Measurements from ENCODE around the gene TEX36.

DNA sequence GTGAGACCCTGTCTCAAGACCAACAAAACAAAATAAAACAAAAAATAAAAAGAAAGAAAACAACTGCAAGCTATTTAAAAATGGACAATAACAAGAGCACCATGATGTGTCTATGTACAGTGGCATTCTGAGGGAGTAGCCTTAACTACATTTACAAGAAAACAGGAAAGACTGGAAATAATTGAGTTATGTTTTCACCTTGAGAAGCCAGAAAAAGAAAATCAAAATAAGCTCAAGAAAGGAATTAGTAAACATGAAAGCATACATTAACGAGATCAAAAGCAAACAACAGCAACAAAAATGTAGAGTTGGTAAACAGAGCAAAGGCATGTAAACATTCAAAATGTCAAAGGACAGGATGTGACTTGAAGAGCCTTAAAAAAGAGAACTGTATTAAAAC is 36.7 kb downstream of the TEX36 start:
- TF ChIP-seq, protein P1, sequence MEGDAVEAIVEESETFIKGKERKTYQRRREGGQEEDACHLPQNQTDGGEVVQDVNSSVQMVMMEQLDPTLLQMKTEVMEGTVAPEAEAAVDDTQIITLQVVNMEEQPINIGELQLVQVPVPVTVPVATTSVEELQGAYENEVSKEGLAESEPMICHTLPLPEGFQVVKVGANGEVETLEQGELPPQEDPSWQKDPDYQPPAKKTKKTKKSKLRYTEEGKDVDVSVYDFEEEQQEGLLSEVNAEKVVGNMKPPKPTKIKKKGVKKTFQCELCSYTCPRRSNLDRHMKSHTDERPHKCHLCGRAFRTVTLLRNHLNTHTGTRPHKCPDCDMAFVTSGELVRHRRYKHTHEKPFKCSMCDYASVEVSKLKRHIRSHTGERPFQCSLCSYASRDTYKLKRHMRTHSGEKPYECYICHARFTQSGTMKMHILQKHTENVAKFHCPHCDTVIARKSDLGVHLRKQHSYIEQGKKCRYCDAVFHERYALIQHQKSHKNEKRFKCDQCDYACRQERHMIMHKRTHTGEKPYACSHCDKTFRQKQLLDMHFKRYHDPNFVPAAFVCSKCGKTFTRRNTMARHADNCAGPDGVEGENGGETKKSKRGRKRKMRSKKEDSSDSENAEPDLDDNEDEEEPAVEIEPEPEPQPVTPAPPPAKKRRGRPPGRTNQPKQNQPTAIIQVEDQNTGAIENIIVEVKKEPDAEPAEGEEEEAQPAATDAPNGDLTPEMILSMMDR (IDR thresholded peaks at IDR 0.05) = no peak
- TF ChIP-seq, protein P2, sequence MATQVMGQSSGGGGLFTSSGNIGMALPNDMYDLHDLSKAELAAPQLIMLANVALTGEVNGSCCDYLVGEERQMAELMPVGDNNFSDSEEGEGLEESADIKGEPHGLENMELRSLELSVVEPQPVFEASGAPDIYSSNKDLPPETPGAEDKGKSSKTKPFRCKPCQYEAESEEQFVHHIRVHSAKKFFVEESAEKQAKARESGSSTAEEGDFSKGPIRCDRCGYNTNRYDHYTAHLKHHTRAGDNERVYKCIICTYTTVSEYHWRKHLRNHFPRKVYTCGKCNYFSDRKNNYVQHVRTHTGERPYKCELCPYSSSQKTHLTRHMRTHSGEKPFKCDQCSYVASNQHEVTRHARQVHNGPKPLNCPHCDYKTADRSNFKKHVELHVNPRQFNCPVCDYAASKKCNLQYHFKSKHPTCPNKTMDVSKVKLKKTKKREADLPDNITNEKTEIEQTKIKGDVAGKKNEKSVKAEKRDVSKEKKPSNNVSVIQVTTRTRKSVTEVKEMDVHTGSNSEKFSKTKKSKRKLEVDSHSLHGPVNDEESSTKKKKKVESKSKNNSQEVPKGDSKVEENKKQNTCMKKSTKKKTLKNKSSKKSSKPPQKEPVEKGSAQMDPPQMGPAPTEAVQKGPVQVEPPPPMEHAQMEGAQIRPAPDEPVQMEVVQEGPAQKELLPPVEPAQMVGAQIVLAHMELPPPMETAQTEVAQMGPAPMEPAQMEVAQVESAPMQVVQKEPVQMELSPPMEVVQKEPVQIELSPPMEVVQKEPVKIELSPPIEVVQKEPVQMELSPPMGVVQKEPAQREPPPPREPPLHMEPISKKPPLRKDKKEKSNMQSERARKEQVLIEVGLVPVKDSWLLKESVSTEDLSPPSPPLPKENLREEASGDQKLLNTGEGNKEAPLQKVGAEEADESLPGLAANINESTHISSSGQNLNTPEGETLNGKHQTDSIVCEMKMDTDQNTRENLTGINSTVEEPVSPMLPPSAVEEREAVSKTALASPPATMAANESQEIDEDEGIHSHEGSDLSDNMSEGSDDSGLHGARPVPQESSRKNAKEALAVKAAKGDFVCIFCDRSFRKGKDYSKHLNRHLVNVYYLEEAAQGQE (IDR thresholded peaks at IDR 0.05; ENCODE audit: insufficient read depth in 1 of 2, low read depth in 2 of 2, low read length in 1 of 2) = no peak
- TF ChIP-seq POLR2AphosphoS5 (IDR thresholded peaks at IDR 0.05; ENCODE audit: low read depth, low read length) = no peak
